HEK293T (cell line): ENCODE measurements around the gene BGLAP.

Experiments
- CTCF ChIA-PET: fragments of 350-600 bp; formaldehyde crosslinking; extraction: SDS; loops from one replicate; lab custom pipeline; 2021; ENCODE audit warnings: antibody characterized with exemption, inconsistent platforms; lab: Yijun Ruan, JAX
- POLR2A ChIA-PET: fragments of 350-600 bp; formaldehyde crosslinking; extraction: SDS; loops from one replicate; lab custom pipeline; 2020; ENCODE audit warnings: antibody characterized with exemption, inconsistent platforms; lab: Yijun Ruan, JAX
- DNase-seq: peaks from one replicate; pipeline ENCODE4 v3.0.0; 2012; ENCODE audit warnings: mixed read lengths; ENCODE audit errors: extremely low spot score
- ARNT ChIP-seq: fragments of 450-650 bp; IDR thresholded peaks from 2 replicates; pipeline ENCODE4 v1.6.1; 2017; ENCODE audit warnings: mild to moderate bottlenecking
- BHLHE40 ChIP-seq: fragments of 450-650 bp; IDR thresholded peaks from 2 replicates; pipeline ENCODE4 v1.6.1; 2016; ENCODE audit warnings: mild to moderate bottlenecking, moderate library complexity, borderline replicate concordance
- CTBP1 ChIP-seq: fragments of 450-650 bp; IDR thresholded peaks from 2 replicates; pipeline ENCODE4 v1.6.1; 2016; ENCODE audit warnings: borderline replicate concordance
- ELF4 ChIP-seq: fragments of 450-650 bp; IDR thresholded peaks from 2 replicates; pipeline ENCODE4 v1.6.1; 2017; ENCODE audit warnings: antibody characterized with exemption
- FOXA1 ChIP-seq: fragments of 450-650 bp; IDR thresholded peaks from 2 replicates; pipeline ENCODE4 v1.6.1; 2016; ENCODE audit warnings: mild to moderate bottlenecking
- FOXK2 ChIP-seq: fragments of 450-650 bp; IDR thresholded peaks from 2 replicates; pipeline ENCODE4 v1.6.1; 2016; ENCODE audit warnings: mild to moderate bottlenecking
- FOXM1 ChIP-seq: fragments of 450-650 bp; IDR thresholded peaks from 2 replicates; pipeline ENCODE4 v1.6.1; 2017; ENCODE audit warnings: mild to moderate bottlenecking, borderline replicate concordance
- HDGF ChIP-seq: fragments of 450-650 bp; IDR thresholded peaks from 2 replicates; pipeline ENCODE4 v1.6.1; 2017; ENCODE audit warnings: antibody characterized with exemption, borderline replicate concordance
- L3MBTL2 ChIP-seq: fragments of 450-650 bp; conservative IDR thresholded peaks from 2 replicates; pipeline ENCODE4 v1.6.1; 2016; ENCODE audit warnings: mild to moderate bottlenecking
- LEF1 ChIP-seq: fragments of 450-650 bp; IDR thresholded peaks from 2 replicates; pipeline ENCODE4 v1.6.1; 2017; ENCODE audit warnings: mild to moderate bottlenecking, borderline replicate concordance
- NFRKB ChIP-seq: fragments of 450-650 bp; IDR thresholded peaks from 2 replicates; pipeline ENCODE4 v1.6.1; 2016; ENCODE audit warnings: mild to moderate bottlenecking, moderate library complexity
- SP1 ChIP-seq: fragments of 450-650 bp; IDR thresholded peaks from 2 replicates; pipeline ENCODE4 v1.6.1; 2017
- SUZ12 ChIP-seq: fragments of 450-650 bp; IDR thresholded peaks from 2 replicates; pipeline ENCODE4 v1.6.1; 2016; ENCODE audit warnings: mild to moderate bottlenecking
- TARDBP ChIP-seq: fragments of 450-650 bp; IDR thresholded peaks from 2 replicates; pipeline ENCODE4 v1.6.1; 2016
- ZNF384 ChIP-seq: fragments of 450-650 bp; IDR thresholded peaks from 2 replicates; pipeline ENCODE4 v1.6.1; 2016
- TF ChIP-seq, protein P1 (sequence below): fragments of 450-650 bp; IDR thresholded peaks from 2 replicates; pipeline ENCODE4 v1.6.1; 2016

Gene BGLAP

DNA sequence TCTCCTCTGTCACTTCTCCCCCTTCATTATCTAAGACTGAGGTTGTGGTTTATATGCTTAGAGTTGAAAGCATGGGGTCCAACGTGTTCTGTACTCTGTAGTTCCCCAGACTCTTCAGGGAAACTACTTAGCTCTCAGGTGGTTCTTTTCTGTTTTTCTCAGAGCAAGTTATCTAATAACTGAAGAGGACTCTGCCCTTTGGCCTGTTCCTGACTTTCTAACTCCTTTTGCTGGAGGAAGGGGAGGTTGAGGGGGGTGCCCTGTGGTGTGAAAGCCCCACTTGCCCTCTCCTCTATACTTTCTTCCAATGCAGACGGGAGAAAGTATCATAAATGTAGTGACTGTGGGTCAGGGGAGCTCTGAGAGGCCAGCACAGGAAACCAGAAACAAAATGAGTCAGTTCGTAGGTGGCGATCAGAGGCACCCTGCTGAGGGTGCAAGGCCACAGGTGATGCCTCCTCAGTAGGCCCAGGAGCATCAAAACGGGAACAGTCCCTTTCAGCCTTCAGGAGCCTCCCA, 43.1 kb upstream of the BGLAP start:
- CTCF ChIA-PET: interaction anchor here (1.0 to 1.3 kb wide), 2 partner anchors 14 to 26 kb away, joined by 3 read pairs; partner anchors contain the start of gene PMF1
- TF ChIP-seq ZNF384 (no peak), L3MBTL2 (no peak), HDGF (no peak), FOXK2 (no peak), ARNT (no peak), CTBP1 (no peak), TARDBP (no peak), BHLHE40 (no peak), FOXM1 (no peak), SP1 (no peak), NFRKB (no peak), FOXA1 (no peak), ELF4 (no peak), SUZ12 (no peak), LEF1 (no peak)
- TF ChIP-seq, protein P1, sequence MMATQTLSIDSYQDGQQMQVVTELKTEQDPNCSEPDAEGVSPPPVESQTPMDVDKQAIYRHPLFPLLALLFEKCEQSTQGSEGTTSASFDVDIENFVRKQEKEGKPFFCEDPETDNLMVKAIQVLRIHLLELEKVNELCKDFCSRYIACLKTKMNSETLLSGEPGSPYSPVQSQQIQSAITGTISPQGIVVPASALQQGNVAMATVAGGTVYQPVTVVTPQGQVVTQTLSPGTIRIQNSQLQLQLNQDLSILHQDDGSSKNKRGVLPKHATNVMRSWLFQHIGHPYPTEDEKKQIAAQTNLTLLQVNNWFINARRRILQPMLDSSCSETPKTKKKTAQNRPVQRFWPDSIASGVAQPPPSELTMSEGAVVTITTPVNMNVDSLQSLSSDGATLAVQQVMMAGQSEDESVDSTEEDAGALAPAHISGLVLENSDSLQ: no peak
- no peak for DNase-seq
- POLR2A ChIA-PET: interaction anchor here (0.6 to 5.0 kb wide), 3 partner anchors 7 to 14 kb away, joined by 3 to 33 read pairs (median 32); partner anchors contain the start of gene PMF1

DNA sequence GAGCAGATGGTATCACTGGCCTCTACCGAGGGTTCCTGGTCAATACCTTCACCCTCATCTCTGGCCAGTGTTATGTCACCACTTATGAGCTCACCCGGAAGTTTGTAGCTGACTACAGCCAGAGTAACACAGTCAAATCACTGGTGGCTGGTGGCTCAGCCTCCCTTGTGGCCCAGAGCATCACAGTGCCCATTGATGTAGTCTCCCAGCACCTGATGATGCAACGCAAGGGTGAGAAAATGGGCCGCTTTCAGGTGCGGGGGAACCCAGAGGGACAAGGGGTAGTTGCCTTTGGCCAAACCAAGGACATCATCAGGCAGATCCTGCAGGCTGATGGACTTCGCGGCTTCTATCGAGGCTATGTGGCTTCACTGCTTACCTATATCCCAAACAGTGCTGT, 41.9 kb upstream of the BGLAP start:
- TF ChIP-seq BHLHE40 (no peak), FOXK2 (no peak), ZNF384 (no peak), CTBP1 (no peak), SP1 (no peak), FOXA1 (no peak), FOXM1 (no peak), LEF1 (no peak), TARDBP (no peak), ARNT (no peak), HDGF (no peak), SUZ12 (no peak), ELF4 (no peak), L3MBTL2 (no peak)
- TF ChIP-seq, protein P1: no peak
- no peak for DNase-seq
- CTCF ChIA-PET: no interaction called here
- POLR2A ChIA-PET: interaction anchor here (5.0 kb wide), 1 partner anchor 13 kb away, joined by 32 read pairs; the partner anchor contains the start of gene PMF1

DNA sequence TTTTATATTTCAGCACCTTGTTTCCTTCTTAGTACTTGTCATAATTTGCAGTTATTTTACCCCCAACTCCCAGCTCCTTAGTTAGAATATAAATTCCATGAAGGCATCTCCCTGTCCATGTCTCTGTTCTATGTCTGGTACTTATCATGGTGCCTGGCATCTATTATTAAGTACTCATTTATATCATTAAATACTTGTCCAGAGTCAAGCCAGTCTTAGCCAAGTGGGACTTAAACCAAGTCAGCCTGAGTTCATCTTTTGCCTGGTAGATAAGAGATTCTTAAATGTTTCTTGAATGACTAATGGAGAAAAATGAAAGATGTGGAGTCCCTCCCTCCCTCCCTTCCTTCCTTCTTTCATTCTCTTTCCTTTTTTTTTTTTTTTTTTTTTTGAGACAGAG, 38.7 kb upstream of the BGLAP start:
- POLR2A ChIA-PET: interaction anchor here (4.2 to 5.0 kb wide), 2 partner anchors 9 to 10 kb away, joined by 16 to 32 read pairs; partner anchors contain the start of genes PMF1 and SLC25A44
- CTCF ChIA-PET: no interaction called here
- no peak for DNase-seq
- no peak for TF ChIP-seq FOXK2
- TF ChIP-seq BHLHE40: no peak
- no peak for TF ChIP-seq CTBP1
- TF ChIP-seq TARDBP: no peak
- TF ChIP-seq HDGF: no peak
- TF ChIP-seq SP1: no peak
- TF ChIP-seq ARNT: no peak
- no peak for TF ChIP-seq FOXA1

DNA sequence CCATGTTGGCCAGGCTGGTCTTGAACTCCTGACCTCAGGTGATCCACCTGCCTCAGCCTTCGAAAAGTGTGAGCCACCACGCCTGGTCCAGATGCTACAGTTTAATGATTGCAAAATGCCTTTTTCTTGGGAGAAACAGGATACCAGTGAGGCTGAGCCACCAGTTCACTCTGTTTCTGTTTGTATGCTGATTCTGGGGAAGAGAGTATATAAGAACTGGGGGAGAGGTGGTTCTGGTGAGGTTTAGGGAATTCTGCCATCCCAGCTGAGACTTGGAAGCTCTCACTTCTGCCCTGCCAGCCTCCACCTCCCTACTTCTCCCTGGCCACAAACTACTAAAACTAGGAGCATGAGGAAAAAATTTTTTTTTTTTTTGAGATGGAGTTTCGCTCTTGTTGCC, 37.3 kb upstream of the BGLAP start:
- POLR2A ChIA-PET: interaction anchor here (1.2 to 4.2 kb wide), 2 partner anchors 8 to 10 kb away, joined by 4 to 16 read pairs; partner anchors contain the start of genes PMF1 and SLC25A44
- DNase-seq: no peak
- CTCF ChIA-PET: interaction anchor here (0.6 kb wide), 1 partner anchor 53 kb away, joined by 6 read pairs; no protein-coding TSS in a partner anchor
- no peak for TF ChIP-seq BHLHE40
- TF ChIP-seq NFRKB: no peak
- TF ChIP-seq ARNT: no peak
- no peak for TF ChIP-seq SUZ12
- no peak for TF ChIP-seq FOXM1
- TF ChIP-seq LEF1: no peak
- TF ChIP-seq SP1: no peak
- no peak for TF ChIP-seq CTBP1
- no peak for TF ChIP-seq HDGF
- TF ChIP-seq L3MBTL2: no peak
- TF ChIP-seq TARDBP: no peak
- no peak for TF ChIP-seq ZNF384
- TF ChIP-seq FOXK2: no peak
- no peak for TF ChIP-seq FOXA1

DNA sequence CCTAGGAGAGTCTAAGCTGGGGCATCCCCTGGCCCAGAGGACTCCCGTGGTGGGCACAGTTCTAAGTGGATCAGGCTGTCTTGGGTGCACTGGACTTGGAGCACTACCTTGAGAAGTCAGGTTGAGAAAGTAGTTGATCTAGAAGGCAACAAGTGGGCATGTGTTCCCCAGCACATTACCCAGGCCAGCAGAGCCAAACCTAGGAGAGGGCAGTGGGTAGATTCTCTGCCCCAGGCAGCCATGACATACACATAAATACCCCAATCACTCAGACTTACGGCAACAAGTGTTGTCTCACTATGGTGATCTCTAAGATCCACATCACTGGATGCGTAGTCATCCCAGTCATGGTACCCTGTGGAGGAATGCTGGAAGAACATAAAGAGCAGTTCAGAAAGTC, 30.7 kb upstream of the BGLAP start:
- DNase-seq: no peak
- TF ChIP-seq SUZ12: no peak
- TF ChIP-seq TARDBP: no peak
- TF ChIP-seq BHLHE40: no peak
- no peak for TF ChIP-seq FOXA1
- no peak for TF ChIP-seq FOXM1
- TF ChIP-seq ARNT: no peak
- no peak for TF ChIP-seq SP1
- no peak for TF ChIP-seq NFRKB
- no peak for TF ChIP-seq L3MBTL2
- ChIA-PET CTCF (no interaction called here), POLR2A (no interaction called here)

DNA sequence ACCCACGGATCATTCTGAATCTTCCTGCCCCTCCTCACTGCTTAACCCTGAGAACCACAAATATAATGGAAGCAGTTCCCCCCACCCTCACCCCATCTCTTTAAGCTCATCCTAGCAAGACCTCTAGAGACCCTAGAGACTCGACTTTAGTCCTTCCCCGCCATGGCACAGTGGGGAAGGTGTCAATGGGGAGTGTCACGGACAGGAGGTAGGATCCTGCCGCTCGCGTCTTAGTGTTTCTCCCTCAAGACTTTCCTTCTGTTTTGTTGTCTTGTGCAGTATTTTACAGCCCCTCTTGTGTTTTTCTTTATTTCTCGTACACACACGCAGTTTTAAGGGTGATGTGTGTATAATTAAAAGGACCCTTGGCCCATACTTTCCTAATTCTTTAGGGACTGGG, 29.9 kb upstream of the BGLAP start:
- TF ChIP-seq SP1: no peak
- TF ChIP-seq, protein P1: no peak
- TF ChIP-seq ELF4: no peak
- TF ChIP-seq CTBP1: no peak
- TF ChIP-seq HDGF: no peak
- no peak for TF ChIP-seq BHLHE40
- TF ChIP-seq NFRKB: no peak
- TF ChIP-seq FOXK2: no peak
- TF ChIP-seq L3MBTL2: no peak
- TF ChIP-seq TARDBP: no peak
- TF ChIP-seq ARNT: no peak
- TF ChIP-seq FOXA1: no peak
- no peak for TF ChIP-seq FOXM1
- no peak for TF ChIP-seq LEF1
- no peak for TF ChIP-seq SUZ12
- TF ChIP-seq ZNF384: no peak
- DNase-seq: no peak
- ChIA-PET POLR2A (interaction anchor here (0.5 to 3.9 kb wide), 44 partner anchors 8 to 289 kb away, joined by 3 to 63 read pairs (median 5); partner anchors contain the start of genes CCT3, MEF2D, PAQR6 and SEMA4A), CTCF (interaction anchor here (0.6 to 2.7 kb wide), 4 partner anchors 13 to 71 kb away, joined by 4 to 18 read pairs (median 8); no protein-coding TSS in a partner anchor)
